ENCODE measurements around the gene CNGA2.
A peak's percentile ranks its signal among the peaks of the same experiment; 100 is the strongest.

CNGA2 gene

DNA sequence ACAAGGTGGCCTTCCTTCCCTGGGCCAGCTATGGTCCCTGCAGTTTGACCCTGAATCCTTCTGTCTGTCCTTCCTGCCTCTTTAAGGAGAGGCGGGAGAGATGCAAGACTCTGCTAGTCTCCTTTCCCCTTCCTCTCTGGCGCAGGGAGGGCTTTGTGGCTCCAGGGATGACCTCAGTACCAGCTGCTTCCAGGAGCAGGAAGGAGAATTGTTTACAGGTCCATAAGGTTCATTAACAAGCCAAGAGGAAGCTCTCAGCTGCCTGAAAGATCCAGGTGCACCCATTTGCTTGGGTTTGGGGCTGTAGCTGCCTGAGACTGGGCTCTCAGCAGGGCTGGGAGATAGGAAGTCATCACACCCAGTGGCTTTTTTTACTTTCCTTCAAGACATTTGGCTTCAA lies 22.8 kb upstream of the CNGA2 start:
- no peak for DNase-seq (ENCODE audit: low spot score)

DNA sequence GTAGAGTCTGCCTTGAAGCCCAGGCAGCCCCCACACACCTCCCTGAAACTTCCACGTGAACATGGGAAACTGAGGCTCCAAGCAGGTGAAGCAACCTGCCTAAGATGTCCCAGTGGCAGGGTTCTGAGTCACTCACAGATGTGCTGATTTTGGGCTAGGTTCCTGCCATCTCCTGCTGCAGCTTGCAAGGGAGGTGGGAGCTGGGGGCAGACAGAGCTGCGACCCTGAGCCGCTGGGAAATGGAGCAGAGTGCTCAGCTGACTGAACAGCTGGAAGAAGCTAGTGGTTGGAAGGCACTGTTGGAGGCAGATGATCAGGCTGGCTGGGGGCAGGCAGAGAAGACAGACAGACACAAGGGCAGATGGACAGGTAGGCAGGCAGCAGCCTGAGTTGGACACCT lies 22.3 kb upstream of the CNGA2 start:
- DNase-seq (ENCODE audit: low spot score) = no peak

DNA sequence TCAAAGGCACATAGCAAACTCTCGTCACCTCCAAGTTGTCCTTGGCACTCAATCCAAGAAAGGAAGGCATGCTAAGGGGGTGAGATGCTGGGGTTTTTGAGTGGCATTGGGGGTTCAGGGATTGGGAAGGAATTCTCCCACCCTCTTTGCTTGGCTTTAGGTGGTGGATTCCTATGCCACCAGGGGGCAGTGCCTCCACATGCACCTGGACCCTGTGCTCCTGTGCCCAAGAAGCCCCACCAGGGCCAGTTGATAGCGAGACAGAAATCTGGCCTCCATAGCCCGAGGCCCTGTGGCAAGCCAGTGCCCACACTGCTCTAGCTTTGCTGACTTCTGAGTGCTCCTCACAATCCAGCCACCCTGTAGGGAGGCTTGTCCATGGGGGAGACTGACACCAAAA lies 20.7 kb upstream of the CNGA2 start:
- DNase-seq (ENCODE audit: low spot score) = peak; percentile 58

DNA sequence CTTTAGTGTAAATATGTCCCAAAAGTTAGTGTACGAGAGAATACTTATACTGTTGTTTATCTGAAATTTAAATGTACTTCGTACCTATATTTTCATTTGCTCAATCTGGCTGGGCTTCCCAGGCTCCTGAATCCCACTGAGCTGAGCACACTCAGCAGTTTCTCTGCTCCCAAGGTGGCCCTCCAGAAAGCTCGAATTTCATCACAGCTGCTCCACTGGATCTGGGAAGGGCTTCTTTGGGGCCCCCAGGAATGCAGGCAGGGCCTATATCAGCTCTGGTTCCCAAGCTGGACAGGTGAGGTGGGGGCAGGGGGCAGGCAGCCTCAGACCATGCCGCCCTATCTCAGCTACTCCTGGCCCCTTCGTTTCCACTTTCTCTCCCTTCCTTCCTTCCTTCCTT lies 20.2 kb upstream of the CNGA2 start:
- DNase-seq (ENCODE audit: low spot score) = no peak

DNA sequence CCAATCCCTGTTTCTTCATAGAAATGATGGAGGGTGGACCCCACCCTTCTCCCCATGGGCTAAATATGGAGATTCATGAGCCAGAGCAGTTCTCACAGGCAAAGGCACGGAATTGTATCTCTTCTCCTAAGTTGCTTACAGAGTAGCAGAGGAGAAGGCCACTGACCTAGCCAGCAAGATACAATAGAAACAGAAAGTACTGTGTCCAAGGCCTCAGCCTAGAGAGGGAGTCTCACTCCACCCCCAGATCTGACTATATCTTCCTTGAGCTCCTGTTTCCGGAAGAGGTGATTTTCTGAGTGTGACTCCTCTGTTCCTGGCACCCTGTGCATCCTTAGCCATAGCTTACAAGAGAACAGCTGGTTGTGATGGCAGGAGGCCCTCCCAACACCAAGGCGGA lies 18.8 kb upstream of the CNGA2 start, which contains the start of gene FATE1:
TSS of gene FATE1 (plus strand) at position 284 of the 400 bp plus-strand sequence. CDS start at position 369, 85 bp downstream.
- DNase-seq (ENCODE audit: low spot score) = no peak

DNA sequence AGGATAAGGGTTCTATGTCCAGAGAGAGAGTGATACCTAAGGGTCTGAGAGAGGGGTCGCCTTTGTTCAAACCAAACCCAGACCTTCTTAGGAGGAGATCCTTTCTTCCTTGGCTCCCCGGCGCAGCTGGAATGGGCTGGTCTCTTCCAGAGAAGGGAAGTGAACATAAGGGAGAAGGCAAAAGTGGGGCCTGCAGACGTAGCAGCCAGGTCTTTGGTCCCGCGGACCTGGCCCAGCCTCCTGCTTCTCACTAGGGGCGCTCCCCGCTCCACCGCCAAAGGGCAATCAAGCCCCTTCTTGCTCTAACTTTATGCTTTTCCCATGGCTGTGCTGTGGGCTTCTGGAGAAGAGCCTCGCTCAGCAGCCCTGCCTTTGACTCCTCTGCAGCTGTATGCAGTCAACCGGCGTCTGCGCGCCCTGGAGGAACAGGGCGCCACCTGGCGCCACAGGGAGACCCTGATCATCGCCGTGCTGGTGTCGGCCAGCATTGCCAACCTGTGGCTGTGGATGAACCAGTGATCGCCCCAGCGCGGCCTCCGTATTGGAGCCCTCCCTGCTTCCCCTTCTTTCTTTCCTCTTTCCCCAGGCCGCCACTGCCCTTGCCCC lies 12.2 kb upstream of the CNGA2 start:
- peak; percentile 38 for DNase-seq (ENCODE audit: low spot score)

DNA sequence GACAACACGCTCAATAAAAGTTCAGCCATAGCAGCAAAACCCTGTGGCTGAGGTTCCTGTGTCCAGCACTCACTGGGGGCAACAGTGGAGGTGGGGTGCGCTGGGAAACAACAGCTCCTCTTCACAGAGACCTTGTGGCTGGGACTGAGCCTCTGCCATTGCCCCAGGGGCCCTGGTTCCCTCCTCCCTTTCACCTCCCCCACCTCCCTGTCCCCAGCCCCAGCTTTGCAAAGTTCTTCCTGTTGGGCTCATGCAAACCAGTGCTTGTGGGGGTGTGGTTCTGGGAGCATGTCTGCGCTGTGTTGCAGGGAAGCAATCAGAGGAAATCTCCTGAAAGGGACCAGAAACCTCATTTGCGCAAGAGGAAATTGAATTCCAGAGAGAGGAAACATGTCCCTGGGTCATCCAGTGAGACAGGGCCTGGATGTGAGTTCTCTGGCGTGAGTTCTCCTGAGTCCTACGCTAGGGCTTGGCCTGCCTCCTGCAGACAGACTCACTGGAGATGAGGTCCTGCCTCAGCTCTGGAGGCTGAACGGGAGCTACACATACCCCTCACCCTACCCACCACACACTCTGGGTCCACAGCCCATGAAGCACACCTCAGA lies 11.3 kb upstream of the CNGA2 start:
- no peak for DNase-seq (ENCODE audit: low spot score)

DNA sequence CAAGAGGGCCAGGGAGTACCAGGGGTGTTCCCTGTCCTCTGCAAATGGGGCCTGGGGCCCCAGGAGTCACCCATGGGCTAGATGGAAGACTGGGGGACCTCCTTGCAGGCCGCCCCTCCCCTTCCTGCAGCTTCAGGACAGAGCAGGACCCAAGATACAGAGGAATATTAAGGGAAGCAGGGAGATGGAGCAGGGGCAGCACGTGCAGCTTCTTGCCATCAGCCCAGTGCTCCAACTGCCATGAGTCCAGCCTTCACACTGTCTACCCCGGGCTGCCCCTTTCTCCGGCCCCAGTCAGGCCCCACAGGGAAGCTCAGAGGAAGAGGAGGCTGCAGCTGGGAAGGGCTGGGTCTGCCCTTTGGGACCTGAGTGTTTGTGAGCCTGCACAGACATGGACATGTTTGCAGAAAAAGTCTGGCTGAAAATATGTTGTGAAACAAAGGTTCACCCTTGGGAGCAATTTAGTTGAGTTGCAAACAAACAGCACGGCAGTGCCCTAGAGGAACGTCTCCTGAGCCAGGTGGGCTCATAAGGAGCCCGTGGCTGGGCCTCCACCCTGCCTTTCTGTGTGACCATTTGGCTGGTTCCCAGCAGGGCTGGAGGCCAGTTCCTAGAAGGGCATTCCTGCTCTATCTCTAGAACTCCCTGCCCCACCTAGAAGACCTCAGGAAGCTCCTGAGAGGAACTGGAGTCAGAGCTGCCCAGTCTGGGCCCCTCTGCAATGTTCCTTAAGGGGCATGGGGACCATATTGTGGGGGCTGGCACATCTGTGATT lies 9.8 kb upstream of the CNGA2 start:
- DNase-seq (ENCODE audit: low spot score) = no peak

DNA sequence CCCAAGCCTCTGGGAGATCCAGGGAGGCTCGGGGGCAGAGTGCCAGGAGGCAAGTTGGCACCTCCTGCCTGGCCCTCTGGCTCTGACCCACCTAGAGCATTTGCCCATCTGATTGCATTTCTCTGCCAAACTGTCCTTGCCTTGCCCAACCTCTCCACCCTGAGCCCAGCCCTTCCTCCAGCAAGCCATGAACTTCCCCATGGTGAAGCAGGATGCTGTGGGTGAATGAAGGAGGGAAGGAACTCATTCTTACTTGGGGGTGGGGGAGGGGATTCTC lies 9.3 kb upstream of the CNGA2 start:
- DNase-seq (ENCODE audit: low spot score) = no peak

DNA sequence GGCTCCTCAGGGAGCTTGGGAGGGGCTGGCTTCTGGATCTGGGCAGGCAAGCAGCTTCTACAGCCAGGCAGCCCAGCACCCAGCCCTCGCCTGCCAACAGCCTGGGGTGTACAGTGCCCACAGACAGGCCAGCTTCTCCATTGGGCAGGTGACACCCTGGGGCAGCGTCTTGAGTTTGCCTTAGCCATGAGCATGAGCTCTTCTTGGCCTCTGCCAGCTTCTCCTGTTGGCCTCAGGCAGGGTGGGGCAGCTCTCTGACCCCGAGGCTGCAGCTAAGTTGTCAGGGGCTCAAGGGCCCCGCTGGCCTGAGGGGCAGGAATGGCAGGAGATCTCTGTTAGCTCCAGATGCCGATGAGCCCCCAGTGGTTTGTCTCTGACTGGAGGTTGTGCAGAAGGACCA lies 7.8 kb upstream of the CNGA2 start:
- DNase-seq (ENCODE audit: low spot score) = no peak

DNA sequence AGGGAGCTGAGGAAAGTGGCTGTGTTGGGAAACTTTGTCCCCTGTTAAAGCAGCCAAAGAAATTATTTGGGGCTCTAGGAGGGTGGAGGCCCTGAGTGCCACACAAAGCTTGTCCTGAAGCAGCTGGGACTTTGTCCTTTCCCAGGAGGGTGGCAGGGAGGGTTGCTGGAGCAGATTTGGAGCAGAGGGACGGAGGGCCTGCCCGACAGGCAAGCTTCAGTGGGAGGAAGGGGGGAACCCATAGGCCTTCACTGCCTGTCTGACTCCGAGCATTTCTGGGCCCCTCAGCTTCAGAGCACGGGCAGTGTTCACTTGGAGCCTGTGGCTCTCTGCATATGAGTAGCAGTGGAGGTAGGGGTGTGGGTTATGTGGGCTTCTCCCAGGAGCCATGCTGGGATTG lies 7.2 kb upstream of the CNGA2 start:
- no peak for DNase-seq (ENCODE audit: low spot score)

DNA sequence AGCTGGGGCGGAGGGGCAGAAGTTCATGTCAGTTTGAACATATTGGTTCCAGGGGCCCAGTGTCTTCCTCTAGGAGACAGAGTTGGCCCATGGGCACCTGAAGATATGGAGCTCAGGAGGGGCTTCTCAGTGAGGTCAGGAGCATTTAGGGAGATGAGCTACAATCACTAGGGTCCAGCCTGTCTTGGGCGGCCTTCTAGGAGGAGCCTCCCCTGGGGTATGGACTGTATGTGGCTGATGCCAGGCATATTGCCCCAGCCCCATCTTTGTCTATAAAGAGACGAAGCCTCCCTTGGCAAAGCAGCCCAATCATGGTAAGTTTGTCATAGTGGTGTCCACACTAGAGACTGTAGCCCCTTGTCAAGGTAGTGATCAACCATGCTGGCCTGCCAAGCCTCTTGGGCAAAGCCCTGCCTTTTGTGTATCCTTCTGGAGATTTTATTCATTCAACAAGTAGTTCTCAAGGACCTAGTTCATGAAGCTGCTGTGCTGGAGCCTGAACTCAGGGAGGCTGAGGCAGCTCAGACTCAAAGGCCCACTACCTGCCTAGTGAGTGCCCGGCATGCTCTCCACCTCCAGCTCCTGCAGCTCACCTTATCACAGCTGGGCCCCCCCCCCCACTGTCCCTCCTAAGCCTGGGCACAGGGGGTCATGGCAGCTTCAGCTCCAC lies 5.4 kb upstream of the CNGA2 start:
- no peak for DNase-seq (ENCODE audit: low spot score)

DNA sequence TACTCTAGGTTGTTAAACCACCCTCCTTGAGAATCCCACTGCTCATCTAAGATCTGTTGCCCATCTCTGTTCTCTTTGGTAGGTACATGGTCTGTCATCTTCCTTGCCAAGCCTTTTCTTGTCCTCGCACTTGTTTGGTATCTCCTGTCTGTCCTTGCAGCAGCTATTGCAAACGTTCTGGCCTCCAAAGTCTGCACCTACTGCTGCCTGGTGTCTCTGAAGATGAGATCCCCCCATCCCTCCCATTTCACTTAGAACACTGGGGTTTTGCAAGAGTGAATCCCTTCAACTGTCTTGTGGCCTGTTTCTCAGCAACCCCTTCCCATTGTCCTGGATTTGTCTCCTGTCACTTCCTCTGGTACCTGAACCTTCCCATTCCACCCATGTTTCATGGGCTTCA lies 673 bp downstream of the CNGA2 start:
- DNase-seq (ENCODE audit: low spot score) = no peak

DNA sequence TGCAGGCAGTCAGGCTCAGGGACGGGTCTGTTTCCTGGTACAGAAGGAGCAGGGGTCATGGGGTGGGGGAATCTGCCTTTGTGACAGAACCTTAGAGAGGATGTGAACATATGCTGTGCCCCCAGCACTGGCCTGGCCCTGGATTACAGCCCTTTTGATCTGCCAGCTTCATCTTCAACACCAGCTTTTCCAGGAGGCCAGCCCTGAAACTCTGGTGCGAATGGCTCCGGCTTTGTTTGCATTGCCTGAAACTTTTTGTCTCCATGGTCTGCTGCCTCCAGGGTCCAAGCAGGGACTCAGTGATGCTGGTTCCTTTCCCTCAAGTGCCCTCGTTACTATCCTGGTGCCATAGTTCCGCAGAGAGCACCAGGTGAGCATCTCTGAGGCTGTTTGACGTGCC lies 2.1 kb downstream of the CNGA2 start:
- DNase-seq (ENCODE audit: low spot score) = no peak

DNA sequence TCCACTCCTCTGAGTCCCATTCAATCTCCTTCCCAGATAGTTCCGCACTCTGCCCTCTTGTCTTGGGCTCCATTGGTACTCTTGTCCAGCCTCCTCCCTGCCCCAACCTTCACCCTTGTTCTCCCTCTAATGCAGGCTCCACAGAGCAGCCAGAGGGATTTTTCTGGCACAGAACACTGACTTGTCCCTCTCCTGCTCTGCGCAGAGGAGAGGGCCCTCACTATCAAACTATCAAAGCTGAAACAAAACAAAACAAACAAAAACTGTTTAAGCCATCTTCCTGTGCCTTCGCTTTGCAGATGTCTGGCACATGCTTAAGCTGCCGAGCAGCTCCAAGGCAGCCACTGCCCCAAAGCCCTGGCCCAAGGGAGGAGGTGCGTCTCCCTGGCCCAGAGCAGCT lies 2.9 kb downstream of the CNGA2 start:
- DNase-seq (ENCODE audit: low spot score) = no peak

DNA sequence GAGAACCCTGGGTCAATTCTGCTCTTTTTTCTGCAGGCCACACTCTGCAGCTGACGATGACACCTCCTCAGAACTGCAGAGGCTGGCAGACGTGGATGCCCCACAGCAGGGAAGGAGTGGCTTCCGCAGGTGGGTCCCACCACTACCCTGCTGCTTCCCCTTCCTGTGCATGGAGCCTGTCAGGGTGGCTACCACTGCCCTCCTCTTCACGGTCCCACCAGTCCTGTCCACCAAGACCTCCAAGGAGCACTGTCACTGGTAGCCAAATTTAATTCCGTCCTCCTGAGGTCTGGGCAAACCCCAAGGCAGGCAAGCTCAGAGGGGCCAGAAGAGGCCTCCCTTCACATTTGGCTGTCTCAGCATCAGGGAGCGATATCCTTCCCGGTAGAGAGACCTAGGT lies 4.2 kb downstream of the CNGA2 start:
- no peak for DNase-seq (ENCODE audit: low spot score)

DNA sequence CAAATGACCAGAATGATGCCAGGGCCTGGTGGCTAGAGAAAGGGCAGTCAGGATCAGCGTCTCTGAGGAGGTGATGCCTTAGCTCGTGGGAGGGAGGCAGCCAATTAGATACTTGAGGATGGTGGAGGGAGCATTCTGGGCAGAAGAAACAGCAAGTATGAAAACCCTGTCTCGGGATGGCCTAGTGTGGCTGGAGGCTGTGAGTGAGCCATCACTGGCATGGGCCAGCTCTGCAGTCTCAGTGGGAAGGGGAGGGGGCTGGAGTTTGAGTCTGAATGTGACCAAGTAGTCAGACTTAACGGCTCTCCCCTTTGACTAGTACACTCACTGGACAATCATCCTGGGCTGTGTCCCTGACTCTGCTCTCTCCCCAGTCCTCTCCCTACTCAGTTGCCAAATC lies 7.1 kb downstream of the CNGA2 start:
- DNase-seq (ENCODE audit: low spot score) = no peak

DNA sequence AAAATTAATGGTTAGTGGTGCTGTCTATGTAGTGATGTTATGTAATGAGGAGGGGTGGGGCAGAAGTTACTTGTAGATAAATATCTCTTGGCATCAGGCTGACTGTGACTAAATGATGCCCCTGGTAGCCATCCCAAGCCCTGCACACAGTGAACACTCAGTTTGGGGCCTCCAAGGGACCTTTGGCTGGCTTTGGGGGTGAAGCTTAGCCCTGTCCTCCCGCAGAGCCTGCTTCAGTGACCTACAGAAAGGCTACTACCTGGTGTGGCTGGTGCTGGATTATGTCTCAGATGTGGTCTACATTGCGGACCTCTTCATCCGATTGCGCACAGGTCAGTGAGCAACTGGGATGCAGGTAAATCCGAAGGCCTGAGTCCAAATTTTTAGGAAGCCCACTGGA lies 7.8 kb downstream of the CNGA2 start:
- no peak for DNase-seq (ENCODE audit: low spot score)

DNA sequence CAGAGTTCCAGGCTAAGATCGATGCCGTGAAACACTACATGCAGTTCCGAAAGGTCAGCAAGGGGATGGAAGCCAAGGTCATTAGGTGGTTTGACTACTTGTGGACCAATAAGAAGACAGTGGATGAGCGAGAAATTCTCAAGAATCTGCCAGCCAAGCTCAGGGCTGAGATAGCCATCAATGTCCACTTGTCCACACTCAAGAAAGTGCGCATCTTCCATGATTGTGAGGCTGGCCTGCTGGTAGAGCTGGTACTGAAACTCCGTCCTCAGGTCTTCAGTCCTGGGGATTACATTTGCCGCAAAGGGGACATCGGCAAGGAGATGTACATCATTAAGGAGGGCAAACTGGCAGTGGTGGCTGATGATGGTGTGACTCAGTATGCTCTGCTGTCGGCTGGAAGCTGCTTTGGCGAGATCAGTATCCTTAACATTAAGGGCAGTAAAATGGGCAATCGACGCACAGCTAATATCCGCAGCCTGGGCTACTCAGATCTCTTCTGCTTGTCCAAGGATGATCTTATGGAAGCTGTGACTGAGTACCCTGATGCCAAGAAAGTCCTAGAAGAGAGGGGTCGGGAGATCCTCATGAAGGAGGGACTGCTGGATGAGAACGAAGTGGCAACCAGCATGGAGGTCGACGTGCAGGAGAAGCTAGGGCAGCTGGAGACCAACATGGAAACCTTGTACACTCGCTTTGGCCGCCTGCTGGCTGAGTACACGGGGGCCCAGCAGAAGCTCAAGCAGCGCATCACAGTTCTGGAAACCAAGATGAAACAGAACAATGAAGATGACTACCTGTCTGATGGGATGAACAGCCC lies 9.3 kb downstream of the CNGA2 start:
- no peak for DNase-seq (ENCODE audit: low spot score)

DNA sequence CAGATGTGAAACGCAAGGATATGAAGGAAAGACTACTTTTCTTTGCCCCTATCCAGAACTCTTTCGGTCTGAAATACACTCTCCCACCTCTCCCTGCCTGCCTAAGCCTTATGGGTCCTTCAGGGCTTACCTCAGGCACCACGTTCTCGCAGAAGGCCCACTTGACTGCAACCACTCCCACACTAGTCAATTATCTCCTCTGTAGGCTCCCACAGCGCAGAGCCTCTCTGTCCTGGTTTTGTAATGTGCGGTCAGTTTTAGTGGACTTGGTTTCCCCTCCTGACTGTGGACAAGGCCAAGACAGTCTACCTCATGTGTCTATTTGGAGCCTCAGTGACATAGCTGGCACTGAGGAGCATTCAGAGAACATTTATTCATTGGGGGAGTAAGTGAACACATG lies 11.1 kb downstream of the CNGA2 start:
- no peak for DNase-seq (ENCODE audit: low spot score)

DNA sequence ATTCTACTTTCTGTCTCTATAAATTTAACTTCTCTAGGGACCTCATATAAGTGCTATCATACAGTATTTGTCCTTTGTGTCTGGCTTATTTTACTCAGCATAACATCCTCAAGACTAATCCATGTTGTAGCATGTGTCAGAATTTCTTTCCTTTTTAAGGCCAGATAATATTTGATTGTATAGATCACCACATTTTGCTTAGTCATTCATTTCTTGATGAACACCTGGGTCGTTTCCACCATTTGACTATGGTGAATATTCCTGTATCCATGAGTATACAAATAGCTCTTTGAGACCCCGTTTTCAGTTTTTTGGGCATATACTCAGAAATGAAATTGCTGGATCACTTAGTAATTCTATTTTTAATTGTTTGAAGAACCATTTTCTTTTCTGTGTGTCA lies 12.0 kb downstream of the CNGA2 start:
- no peak for DNase-seq (ENCODE audit: low spot score)

DNA sequence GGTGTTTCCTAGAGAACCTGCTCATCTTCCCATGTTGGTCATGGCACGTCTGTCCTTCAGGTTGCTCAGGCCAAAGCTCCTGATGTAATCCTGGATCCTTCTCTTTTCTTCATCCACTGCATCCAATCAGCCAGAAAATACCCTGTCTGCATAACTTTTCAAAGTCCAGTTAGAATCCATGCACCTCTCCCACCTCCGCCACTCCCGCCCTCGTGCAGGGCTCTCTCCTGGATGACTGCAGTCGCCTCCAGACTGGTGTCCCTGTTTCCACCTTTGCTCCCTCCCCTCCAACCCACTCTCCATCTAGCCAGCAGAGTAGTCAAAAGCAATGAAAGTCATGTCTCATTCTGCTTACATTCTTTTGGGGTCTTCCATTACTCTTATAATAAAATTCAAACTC lies 16.0 kb downstream of the CNGA2 start:
- no peak for DNase-seq (ENCODE audit: low spot score)

Measured in D341Med (cell line).